Measurements from ENCODE around the gene SAMMSON.

DNA sequence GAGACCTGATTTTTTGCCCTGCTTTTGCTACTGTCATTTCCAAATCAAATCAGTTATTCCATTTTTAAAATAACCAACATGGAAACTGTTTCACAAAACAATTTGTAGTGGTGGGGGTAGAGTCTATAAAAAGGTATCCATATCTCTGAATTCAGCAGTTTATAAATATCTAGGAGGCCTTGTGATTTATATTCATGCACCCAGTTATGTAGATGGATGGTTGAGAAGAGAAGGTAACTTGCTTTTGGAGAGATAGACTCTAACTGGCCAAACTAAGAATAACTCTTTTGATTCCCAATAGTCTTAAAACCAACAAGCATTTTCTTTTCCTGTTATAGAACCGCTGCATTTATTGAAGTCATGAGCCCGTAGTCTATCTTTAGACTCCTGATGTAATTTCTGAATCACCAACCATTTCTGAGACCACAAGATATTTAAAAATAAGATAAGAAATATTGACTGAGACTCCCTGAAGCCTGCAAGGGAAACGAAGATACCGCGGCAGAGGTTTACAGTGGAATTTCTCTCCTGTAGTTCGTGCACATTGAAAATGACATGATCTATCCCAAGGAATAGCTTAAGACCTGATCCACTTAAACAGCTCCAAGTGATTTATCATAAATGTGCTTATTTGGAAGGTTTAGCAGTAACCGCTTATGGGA, 68.5 kb downstream of the SAMMSON start:
- TF ChIP-seq, protein P1, sequence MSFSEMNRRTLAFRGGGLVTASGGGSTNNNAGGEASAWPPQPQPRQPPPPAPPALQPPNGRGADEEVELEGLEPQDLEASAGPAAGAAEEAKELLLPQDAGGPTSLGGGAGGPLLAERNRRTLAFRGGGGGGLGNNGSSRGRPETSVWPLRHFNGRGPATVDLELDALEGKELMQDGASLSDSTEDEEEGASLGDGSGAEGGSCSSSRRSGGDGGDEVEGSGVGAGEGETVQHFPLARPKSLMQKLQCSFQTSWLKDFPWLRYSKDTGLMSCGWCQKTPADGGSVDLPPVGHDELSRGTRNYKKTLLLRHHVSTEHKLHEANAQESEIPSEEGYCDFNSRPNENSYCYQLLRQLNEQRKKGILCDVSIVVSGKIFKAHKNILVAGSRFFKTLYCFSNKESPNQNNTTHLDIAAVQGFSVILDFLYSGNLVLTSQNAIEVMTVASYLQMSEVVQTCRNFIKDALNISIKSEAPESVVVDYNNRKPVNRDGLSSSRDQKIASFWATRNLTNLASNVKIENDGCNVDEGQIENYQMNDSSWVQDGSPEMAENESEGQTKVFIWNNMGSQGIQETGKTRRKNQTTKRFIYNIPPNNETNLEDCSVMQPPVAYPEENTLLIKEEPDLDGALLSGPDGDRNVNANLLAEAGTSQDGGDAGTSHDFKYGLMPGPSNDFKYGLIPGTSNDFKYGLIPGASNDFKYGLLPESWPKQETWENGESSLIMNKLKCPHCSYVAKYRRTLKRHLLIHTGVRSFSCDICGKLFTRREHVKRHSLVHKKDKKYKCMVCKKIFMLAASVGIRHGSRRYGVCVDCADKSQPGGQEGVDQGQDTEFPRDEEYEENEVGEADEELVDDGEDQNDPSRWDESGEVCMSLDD (tag by site-specific recombination; IDR thresholded peaks at IDR 0.05), result no peak
- TF ChIP-seq, protein P2, sequence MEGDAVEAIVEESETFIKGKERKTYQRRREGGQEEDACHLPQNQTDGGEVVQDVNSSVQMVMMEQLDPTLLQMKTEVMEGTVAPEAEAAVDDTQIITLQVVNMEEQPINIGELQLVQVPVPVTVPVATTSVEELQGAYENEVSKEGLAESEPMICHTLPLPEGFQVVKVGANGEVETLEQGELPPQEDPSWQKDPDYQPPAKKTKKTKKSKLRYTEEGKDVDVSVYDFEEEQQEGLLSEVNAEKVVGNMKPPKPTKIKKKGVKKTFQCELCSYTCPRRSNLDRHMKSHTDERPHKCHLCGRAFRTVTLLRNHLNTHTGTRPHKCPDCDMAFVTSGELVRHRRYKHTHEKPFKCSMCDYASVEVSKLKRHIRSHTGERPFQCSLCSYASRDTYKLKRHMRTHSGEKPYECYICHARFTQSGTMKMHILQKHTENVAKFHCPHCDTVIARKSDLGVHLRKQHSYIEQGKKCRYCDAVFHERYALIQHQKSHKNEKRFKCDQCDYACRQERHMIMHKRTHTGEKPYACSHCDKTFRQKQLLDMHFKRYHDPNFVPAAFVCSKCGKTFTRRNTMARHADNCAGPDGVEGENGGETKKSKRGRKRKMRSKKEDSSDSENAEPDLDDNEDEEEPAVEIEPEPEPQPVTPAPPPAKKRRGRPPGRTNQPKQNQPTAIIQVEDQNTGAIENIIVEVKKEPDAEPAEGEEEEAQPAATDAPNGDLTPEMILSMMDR (tag by site-specific recombination; IDR thresholded peaks at IDR 0.05), result no peak
